Choroid plexus epithelial cell (primary cell): ENCODE results near the gene INTS14.

ENCODE experiments used
- DNase-seq: peaks from one replicate; pipeline ENCODE4 v3.0.0-alpha.2; 2010; ENCODE audit warnings: low read depth
- H3K4me3 ChIP-seq: 2 replicates; pipeline ENCODE4 v1.5.1; 2011; ENCODE audit warnings: low read depth, mild to moderate bottlenecking, control low read depth, low read length, moderate library complexity
- TF ChIP-seq, protein P1 (sequence below): conservative IDR thresholded peaks from 2 replicates; pipeline ENCODE4 v1.5.1; 2011; ENCODE audit warnings: low read depth, mild to moderate bottlenecking, control low read depth, inconsistent platforms, low read length, moderate library complexity

The INTS14 gene

GRCh38 chr15:65533057-65533756 lies 77.7 kb downstream of the INTS14 start:
- TF ChIP-seq, protein P1, sequence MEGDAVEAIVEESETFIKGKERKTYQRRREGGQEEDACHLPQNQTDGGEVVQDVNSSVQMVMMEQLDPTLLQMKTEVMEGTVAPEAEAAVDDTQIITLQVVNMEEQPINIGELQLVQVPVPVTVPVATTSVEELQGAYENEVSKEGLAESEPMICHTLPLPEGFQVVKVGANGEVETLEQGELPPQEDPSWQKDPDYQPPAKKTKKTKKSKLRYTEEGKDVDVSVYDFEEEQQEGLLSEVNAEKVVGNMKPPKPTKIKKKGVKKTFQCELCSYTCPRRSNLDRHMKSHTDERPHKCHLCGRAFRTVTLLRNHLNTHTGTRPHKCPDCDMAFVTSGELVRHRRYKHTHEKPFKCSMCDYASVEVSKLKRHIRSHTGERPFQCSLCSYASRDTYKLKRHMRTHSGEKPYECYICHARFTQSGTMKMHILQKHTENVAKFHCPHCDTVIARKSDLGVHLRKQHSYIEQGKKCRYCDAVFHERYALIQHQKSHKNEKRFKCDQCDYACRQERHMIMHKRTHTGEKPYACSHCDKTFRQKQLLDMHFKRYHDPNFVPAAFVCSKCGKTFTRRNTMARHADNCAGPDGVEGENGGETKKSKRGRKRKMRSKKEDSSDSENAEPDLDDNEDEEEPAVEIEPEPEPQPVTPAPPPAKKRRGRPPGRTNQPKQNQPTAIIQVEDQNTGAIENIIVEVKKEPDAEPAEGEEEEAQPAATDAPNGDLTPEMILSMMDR, result no peak
- H3K4me3 ChIP-seq, result no peak overlapping the region
- peak; percentile 38 for DNase-seq

- H3K4me3 ChIP-seq, result no peak overlapping the region
- TF ChIP-seq, protein P1, result no peak
Observed at GRCh38 chr15:65532738-65533051, 78.2 kb downstream of the INTS14 start.

DNA sequence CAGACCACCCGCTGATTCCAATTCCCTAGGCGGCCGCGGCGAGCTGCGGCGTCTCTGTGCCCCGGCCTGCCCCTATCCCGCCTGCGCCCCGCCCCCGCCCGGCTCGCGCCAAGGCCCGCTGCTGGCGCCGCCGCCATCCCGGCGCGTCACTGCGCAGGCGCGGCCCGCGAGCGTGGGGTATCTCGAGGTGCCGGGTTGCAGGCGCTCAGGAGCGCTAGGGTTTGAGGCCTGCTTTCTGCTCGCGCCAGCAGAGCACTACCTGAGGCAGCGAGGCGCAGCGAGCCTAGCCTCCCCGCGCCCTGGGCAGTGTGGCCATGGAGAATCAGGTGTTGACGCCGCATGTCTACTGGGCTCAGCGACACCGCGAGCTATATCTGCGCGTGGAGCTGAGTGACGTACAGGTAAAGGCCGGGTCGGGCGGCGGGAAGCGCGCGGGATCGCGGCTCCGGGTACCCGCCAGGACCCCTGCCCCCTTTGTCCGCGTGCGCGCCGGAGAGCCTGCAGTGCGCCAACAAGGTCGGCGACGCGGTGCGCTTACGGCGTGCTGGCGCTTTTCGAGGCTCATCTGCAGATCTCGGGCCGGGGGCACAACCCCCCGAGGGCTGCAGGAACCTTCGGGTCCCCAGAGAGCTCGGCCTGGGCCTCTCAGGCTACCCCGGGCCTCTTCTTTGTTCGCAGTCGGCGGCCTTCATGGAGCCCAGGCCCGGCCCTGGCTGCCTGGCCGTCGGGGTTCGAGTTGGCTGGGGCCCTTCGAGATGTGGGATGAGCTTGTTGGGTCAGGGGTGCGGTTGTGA lies 80.4 kb downstream of the INTS14 start, which contains the start of gene HACD3:
TSS of gene HACD3 (plus strand) at position 146 of the 794 bp plus-strand sequence. CDS start at position 315, 169 bp downstream.
- DNase-seq, result peak; percentile 77
- TF ChIP-seq, protein P1, result no peak
- H3K4me3 ChIP-seq, result peak within 1 kb of the TSS; percentile 80

More at GRCh38 chr15:65532738-65533051, 78.2 kb downstream of the INTS14 start:
- DNase-seq, result peak; percentile 67

- peak overlapping the region; percentile 80 for H3K4me3 ChIP-seq
- DNase-seq, result no peak
- TF ChIP-seq, protein P1, result no peak
Observed at GRCh38 chr15:65529762-65530317, 81.1 kb downstream of the INTS14 start.
